HepG2 (cell line): ENCODE results near the gene TBX10. TPM values are rescaled to one million over a fixed set of nuclear protein-coding genes. Genes with fewer than 3 reads are reported as not detected.

Experiments used
- AHR ChIP-seq: IDR thresholded peaks from 2 replicates; pipeline ENCODE4 v1.6.1; 2018; ENCODE audit warnings: missing genetic modification reagents, missing compliant biosample characterization
- BCL6 ChIP-seq: IDR thresholded peaks from 2 replicates; pipeline ENCODE4 v1.6.1; 2016; ENCODE audit warnings: missing genetic modification reagents, missing compliant biosample characterization
- GABPA ChIP-seq, 2 experiments: IDR thresholded peaks; 2 replicates each; pipeline ENCODE4 v1.6.1; 2011 to 2016; ENCODE audit warnings: low read depth in 2 of 2, low read length in 1 of 2, missing biosample characterization in 1 of 2, missing genetic modification characterization in 1 of 2
- GPBP1L1 ChIP-seq: sonication (generic); formaldehyde crosslinking; IDR thresholded peaks from 2 replicates; pipeline ENCODE4 v1.5.0; 2020; ENCODE audit warnings: mild to moderate bottlenecking, missing genetic modification reagents
- IKZF1 ChIP-seq: fragments of 450-650 bp; IDR thresholded peaks from 2 replicates; pipeline ENCODE4 v1.7.1; 2016
- KDM5A ChIP-seq: fragments of 200-600 bp; sonication (generic); IDR thresholded peaks from 2 replicates; pipeline ENCODE4 v1.7.0; 2018; ENCODE audit warnings: antibody characterized with exemption, mild to moderate bottlenecking, low read length, borderline replicate concordance
- MLXIP ChIP-seq: sonication (generic); formaldehyde crosslinking; IDR thresholded peaks from 2 replicates; pipeline ENCODE4 v1.9.0; 2021; ENCODE audit warnings: missing genetic modification reagents, borderline replicate concordance
- MYPOP ChIP-seq: sonication (generic); formaldehyde crosslinking; IDR thresholded peaks from 2 replicates; pipeline ENCODE4 v1.8.1; 2023; ENCODE audit warnings: mild to moderate bottlenecking, moderate library complexity, missing genetic modification reagents
- PRPF4 ChIP-seq: fragments of 200-400 bp; formaldehyde crosslinking; IDR thresholded peaks from 2 replicates; pipeline ENCODE4 v1.6.1; 2016; ENCODE audit warnings: low read length, low read depth; ENCODE audit not compliant: poor library complexity, severe bottlenecking
- RBFOX2 ChIP-seq: fragments of 200-400 bp; formaldehyde crosslinking; IDR thresholded peaks from 2 replicates; pipeline ENCODE4 v1.6.1; 2017; ENCODE audit warnings: low read depth, mild to moderate bottlenecking, low read length
- TCF12 ChIP-seq, 2 experiments: fragments of 450-650 bp in 1 of 2; sonication (generic) in 1 of 2; formaldehyde crosslinking in 1 of 2; IDR thresholded peaks; 2 replicates each; pipeline versions ENCODE4 v1.6.1 to v1.8.0; 2017 to 2022; ENCODE audit warnings: antibody characterized with exemption in 1 of 2, mild to moderate bottlenecking in 1 of 2, missing genetic modification reagents in 1 of 2, moderate library complexity in 1 of 2
- TGIF2 ChIP-seq: IDR thresholded peaks from 2 replicates; pipeline ENCODE4 v1.6.1; 2016; ENCODE audit warnings: control low read depth, missing compliant biosample characterization
- U2AF2 ChIP-seq: fragments of 200-400 bp; formaldehyde crosslinking; IDR thresholded peaks from 2 replicates; pipeline ENCODE4 v1.6.1; 2017; ENCODE audit warnings: low read depth, mild to moderate bottlenecking, low read length
- ZFP37 ChIP-seq: sonication (generic); formaldehyde crosslinking; IDR thresholded peaks from 2 replicates; pipeline ENCODE4 v1.4.0; 2020; ENCODE audit warnings: missing genetic modification reagents, borderline replicate concordance
- ZIK1 ChIP-seq: sonication (generic); formaldehyde crosslinking; IDR thresholded peaks from 2 replicates; pipeline ENCODE4 v1.5.0; 2020; ENCODE audit warnings: mild to moderate bottlenecking, low read depth, missing genetic modification reagents, borderline replicate concordance
- ZNF543 ChIP-seq: sonication (generic); formaldehyde crosslinking; IDR thresholded peaks from 2 replicates; pipeline ENCODE4 v1.4.0; 2020; ENCODE audit warnings: mild to moderate bottlenecking, missing genetic modification reagents
- ZNF570 ChIP-seq: sonication (generic); formaldehyde crosslinking; IDR thresholded peaks from 2 replicates; pipeline ENCODE4 v1.4.0; 2020; ENCODE audit warnings: mild to moderate bottlenecking, missing genetic modification reagents, borderline replicate concordance
- ZNF768 ChIP-seq: sonication (generic); formaldehyde crosslinking; IDR thresholded peaks from 2 replicates; pipeline ENCODE4 v1.4.0; 2020; ENCODE audit warnings: missing genetic modification reagents
- ZNF776 ChIP-seq: sonication (generic); formaldehyde crosslinking; IDR thresholded peaks from 2 replicates; pipeline ENCODE4 v1.4.0; 2020; ENCODE audit warnings: mild to moderate bottlenecking, missing genetic modification reagents
- polyA plus RNA-seq, 8 experiments: library from polyadenylated mRNA; depleted of rRNA in 3 of 8; stranded (reverse) in 7 of 8; unstranded in 1 of 8; fragments of >200 nt; fragmentation: Illumina TruSeq in 4 of 8; extraction: Trizol in 4 of 8; gene quantifications; 2 replicates each; pipeline versions ENCODE4 v1.2.1 to v1.2.3, GENCODE V29; 2011 to 2016; ENCODE audit warnings: low read depth in 4 of 8, missing spikeins in 1 of 8, mixed read lengths in 1 of 8; ENCODE audit not compliant: insufficient read depth in 1 of 8
- total RNA-seq, 5 experiments: library from RNA; depleted of rRNA; stranded (reverse); fragments of >200 nt; fragmentation: Illumina TruSeq; extraction: Trizol; gene quantifications; 2 replicates each; pipeline ENCODE4 v1.2.3, GENCODE V29; 2016; ENCODE audit warnings: low read depth in 1 of 5
- TF ChIP-seq, protein P1 (sequence below): sonication (generic); formaldehyde crosslinking; IDR thresholded peaks from 2 replicates; pipeline ENCODE4 v1.8.0; 2022; ENCODE audit warnings: mild to moderate bottlenecking, missing genetic modification reagents
- TF ChIP-seq, protein P2 (sequence below): sonication (generic); formaldehyde crosslinking; IDR thresholded peaks from 2 replicates; pipeline ENCODE4 v1.8.0; 2023; ENCODE audit warnings: mild to moderate bottlenecking, missing genetic modification reagents

TBX10 gene
- total and polyA plus RNA-seq, 2 of the 13 experiments (the other 11 are each of a cell fraction or from before 2014, with no cell fraction given) = 0.27 to 1.7 TPM

- no peak for TF ChIP-seq GPBP1L1 (CRISPR knock-in tag)
- TF ChIP-seq AHR (CRISPR knock-in tag) = no peak
- 0 out of 2 replicates have a peak, but pooled peaks have one; percentile 46 for TF ChIP-seq MLXIP (CRISPR knock-in tag)
- TF ChIP-seq GABPA (IDR thresholded peaks at IDR 0.05; ENCODE audit: low read depth, low read length) = no peak
- no peak for TF ChIP-seq GABPA (CRISPR knock-in tag; IDR thresholded peaks at IDR 0.05; ENCODE audit: low read depth)
- 0 out of 2 replicates have a peak, but pooled peaks have one; percentile 37 for TF ChIP-seq BCL6 (CRISPR knock-in tag)
- no peak for TF ChIP-seq PRPF4
- TF ChIP-seq RBFOX2 = peak; percentile 88
- TF ChIP-seq ZNF570 (CRISPR knock-in tag) = peak; percentile 43; the same call in 1 of the 2 replicates
- TF ChIP-seq U2AF2 = no peak
- TF ChIP-seq TCF12 (IDR thresholded peaks at IDR 0.05) = no peak
- TF ChIP-seq TCF12 (CRISPR knock-in tag; IDR thresholded peaks at IDR 0.05) = peak; percentile 34; the same call in 1 of the 2 replicates
- TF ChIP-seq IKZF1 = no peak
- TF ChIP-seq MYPOP (CRISPR knock-in tag) = no peak
- TF ChIP-seq ZNF768 (CRISPR knock-in tag) = peak; percentile 67
- peak; percentile 53; the same call in 1 of the 2 replicates for TF ChIP-seq ZNF776
- TF ChIP-seq ZNF543 = peak; percentile 94
- no peak; the same call in 1 of the 2 replicates for TF ChIP-seq KDM5A
- TF ChIP-seq TGIF2 (CRISPR knock-in tag) = no peak
- TF ChIP-seq ZIK1 (CRISPR knock-in tag) = peak; percentile 25
- TF ChIP-seq ZFP37 = no peak
- TF ChIP-seq, protein P1, sequence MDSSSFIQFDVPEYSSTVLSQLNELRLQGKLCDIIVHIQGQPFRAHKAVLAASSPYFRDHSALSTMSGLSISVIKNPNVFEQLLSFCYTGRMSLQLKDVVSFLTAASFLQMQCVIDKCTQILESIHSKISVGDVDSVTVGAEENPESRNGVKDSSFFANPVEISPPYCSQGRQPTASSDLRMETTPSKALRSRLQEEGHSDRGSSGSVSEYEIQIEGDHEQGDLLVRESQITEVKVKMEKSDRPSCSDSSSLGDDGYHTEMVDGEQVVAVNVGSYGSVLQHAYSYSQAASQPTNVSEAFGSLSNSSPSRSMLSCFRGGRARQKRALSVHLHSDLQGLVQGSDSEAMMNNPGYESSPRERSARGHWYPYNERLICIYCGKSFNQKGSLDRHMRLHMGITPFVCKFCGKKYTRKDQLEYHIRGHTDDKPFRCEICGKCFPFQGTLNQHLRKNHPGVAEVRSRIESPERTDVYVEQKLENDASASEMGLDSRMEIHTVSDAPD = no peak
- TF ChIP-seq, protein P2, sequence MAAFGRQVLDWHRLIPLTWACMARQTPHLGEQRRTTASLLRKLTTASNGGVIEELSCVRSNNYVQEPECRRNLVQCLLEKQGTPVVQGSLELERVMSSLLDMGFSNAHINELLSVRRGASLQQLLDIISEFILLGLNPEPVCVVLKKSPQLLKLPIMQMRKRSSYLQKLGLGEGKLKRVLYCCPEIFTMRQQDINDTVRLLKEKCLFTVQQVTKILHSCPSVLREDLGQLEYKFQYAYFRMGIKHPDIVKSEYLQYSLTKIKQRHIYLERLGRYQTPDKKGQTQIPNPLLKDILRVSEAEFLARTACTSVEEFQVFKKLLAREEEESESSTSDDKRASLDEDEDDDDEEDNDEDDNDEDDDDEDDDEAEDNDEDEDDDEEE (CRISPR knock-in tag) = no peak
These were observed 10.0 kb downstream of the TBX10 start, which contains the start of gene NUDT8 (continued) for GRCh38 chr11:67629386-67630227.
